ENCODE results near the gene MAP3K5.

DNA sequence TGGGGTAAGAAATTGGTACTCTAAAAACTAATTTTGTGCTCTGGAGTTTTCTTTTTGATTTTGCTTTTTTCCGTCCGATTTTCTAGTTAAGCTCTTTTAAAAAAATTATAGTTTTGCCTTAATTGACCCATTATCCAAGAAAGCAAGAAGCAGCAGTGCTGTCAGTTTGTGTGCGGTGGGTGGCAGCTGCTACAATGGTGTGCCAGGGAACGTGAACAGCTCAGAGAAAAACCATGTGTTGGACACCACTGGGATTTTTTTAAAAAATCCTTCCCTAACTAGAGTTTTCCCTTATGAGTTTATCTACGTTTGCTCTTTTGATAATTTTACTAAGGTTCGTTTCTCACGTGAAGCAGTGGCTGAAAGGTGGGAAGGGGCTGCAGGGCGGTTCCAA lies 8.0 kb downstream of the MAP3K5 start:
- no peak for TF ChIP-seq POLR2A (IDR thresholded peaks at IDR 0.05; ENCODE audit: low read depth, low read length)
- TF ChIP-seq POLR2AphosphoS5 (IDR thresholded peaks at IDR 0.05; ENCODE audit: low read depth, low read length): no peak
- no peak for TF ChIP-seq TAF1 (IDR thresholded peaks at IDR 0.05; ENCODE audit: low read depth, low read length)
- no peak for TF ChIP-seq POU2F2 (IDR thresholded peaks at IDR 0.05; ENCODE audit: low read depth, low read length)
- no peak for TF ChIP-seq PAX5 (IDR thresholded peaks at IDR 0.05; ENCODE audit: insufficient read depth, low read length, severe bottlenecking)
